Epithelial cell of prostate (primary cell): ENCODE measurements around the gene TAMALIN.
"Not testable (repeated sequence)": the region's sequence is repeated elsewhere in the genome, so short reads cannot be mapped to it uniquely, and the experiment has no call there.

Experiments used
- DNase-seq: peaks from one replicate; pipeline ENCODE4 v3.0.0-alpha.2; 2011; ENCODE audit warnings: low read depth, low spot score
- H3K27ac ChIP-seq: fragments of 450-650 bp; 2 replicates; pipeline ENCODE4 v1.5.1; 2017; ENCODE audit warnings: mild to moderate bottlenecking

The TAMALIN gene

DNA sequence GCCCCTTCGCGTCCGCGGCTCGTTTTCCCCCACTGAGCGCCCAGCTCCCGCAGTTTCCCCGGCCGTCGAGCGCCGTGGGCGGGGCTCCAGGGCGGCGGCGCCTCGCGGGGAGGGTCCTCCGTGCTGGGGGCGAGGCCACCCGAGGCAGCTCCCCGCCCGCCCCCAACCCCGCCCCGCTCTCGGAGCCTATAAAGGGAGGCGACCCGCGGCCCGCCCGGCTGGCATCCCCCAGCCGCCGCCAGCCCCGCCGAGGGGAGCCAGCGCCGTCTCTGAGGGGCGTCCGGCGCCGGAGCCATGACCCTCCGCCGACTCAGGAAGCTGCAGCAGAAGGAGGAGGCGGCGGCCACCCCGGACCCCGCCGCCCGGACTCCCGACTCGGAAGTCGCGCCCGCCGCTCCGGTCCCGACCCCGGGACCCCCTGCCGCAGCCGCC, at the start of gene TAMALIN:
Gene TAMALIN (plus strand): TSS at position 221 of the 432 bp plus-strand sequence. CDS start 74 bp downstream, at position 295.
- no peak within 1 kb of the TSS for H3K27ac ChIP-seq
- DNase-seq, result no peak

DNA sequence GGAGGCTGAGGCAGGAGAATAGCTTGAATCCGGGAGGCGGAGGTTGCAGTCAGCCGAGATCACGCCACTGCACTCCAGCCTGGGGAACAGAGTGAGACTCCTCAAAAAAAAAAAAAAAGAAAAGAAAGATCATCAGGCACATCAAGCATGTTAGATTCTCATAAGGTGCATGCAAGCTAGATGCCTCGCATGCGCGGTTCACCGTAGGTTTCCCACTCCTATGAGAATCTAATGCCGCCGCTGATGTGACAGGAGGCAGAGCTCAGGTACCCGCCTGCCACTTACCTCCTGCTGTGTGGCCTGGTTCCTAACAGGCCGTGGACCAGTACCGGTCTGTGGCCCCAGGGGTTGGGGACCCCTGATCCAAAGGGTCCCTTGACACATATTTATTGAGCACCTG, 48.2 kb upstream of the TAMALIN start:
- H3K27ac ChIP-seq, result no peak overlapping the region
- DNase-seq, result no peak

- DNase-seq, result no peak
- no peak overlapping the region for H3K27ac ChIP-seq
These were observed 47.5 kb upstream of the TAMALIN start for GRCh38 chr12:51959211-51959610.

DNA sequence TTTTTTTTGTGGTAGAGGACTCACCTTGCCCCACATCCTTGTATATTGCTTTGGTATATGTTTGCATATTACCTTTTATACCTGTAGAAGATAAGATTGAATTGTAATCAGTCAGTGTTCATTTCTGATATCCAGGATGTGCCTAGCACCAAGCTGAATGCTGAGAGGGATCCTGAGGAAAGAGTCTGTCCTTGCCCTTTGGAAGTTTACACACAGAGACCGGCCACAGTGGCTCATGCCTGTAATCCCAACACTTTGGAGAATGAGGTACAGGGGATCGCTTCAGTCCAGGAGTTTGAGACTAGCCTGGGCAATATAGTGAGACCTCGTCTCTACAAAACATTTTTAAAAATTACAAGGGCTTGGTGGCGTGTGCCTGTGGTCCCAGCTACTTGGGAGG, 46.8 kb upstream of the TAMALIN start:
- no peak overlapping the region for H3K27ac ChIP-seq
- no peak for DNase-seq

GRCh38 chr12:51960488-51960887, 46.3 kb upstream of the TAMALIN start:
- DNase-seq, result no peak
- H3K27ac ChIP-seq, result no peak overlapping the region

GRCh38 chr12:51960890-51961289, 45.9 kb upstream of the TAMALIN start:
- no peak for DNase-seq
- H3K27ac ChIP-seq, result no peak overlapping the region

- peak overlapping the region; percentile 35 for H3K27ac ChIP-seq
- DNase-seq, result peak; percentile 49
These were observed 44.9 kb upstream of the TAMALIN start for GRCh38 chr12:51961834-51962233.

DNA sequence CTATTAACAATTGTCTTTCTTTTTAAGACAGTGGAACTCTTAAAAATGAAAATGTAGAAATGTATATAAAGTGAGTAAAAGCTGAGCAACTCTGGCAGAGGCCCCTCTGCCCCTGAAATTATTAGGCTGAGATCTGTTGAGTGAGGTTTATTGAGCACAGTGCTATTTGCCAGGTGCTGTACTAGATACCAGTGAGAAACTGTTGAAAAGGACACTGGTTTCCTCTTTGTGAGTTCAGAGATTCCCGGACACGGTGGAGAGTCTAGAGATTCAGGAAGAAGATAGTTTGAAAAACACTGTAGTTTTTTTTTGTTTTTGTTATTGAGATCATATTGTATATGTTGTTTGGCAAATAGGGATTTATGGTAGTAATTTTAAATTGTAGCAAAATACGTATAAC, 44.0 kb upstream of the TAMALIN start:
- DNase-seq, result no peak
- H3K27ac ChIP-seq, result peak overlapping the region; percentile 35

DNA sequence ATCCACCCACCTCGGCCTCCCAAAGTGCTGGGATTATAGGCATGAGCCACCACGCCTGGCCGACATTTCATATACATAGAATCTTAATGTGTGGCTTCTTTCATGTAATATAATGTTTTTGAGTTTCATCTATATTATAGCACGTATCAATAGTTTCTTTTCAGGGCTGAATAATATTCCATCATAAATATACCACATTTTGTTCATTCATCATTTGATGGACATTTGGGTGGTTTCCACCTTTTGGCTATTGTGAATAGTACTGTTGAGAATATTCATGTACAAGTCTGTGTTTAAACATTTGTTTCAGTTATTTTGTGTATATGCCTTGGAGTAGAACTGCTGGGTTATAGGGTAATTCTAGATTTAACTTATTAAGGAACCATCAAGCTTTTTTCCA, 43.3 kb upstream of the TAMALIN start:
- no peak for DNase-seq
- no peak overlapping the region for H3K27ac ChIP-seq

GRCh38 chr12:51969643-51970042, 37.1 kb upstream of the TAMALIN start:
- DNase-seq, result no peak
- H3K27ac ChIP-seq, result no peak overlapping the region

- H3K27ac ChIP-seq, result peak overlapping the region; percentile 71
- peak; percentile 59 for DNase-seq
These were observed 35.7 kb upstream of the TAMALIN start for GRCh38 chr12:51970904-51971646.

- DNase-seq, result no peak
- H3K27ac ChIP-seq, result peak overlapping the region; percentile 71
These were observed 34.9 kb upstream of the TAMALIN start for GRCh38 chr12:51971679-51972421.

- DNase-seq, result no peak
- H3K27ac ChIP-seq, result peak overlapping the region; percentile 71
These were observed 34.3 kb upstream of the TAMALIN start for GRCh38 chr12:51972422-51972812.

DNA sequence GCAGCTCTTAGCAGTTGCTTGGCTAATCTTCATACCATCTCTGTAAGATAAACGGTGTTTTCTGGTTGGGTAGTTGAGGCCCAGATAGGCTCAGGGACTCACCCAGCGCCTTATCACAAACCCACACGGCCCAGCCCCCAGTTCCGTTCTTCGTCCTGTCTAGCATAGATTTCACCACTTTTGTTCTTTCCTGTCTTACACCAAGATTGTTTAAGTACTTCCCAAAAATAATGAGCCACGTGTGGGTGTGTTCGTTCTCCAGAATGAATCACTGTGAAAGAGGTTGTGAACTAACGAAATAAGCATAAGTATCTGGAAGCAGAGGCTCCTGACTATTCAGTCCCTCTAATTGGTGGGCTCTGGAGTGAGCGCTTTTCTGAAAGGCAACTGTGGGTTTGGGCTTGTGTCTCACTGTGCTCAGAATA, 33.9 kb upstream of the TAMALIN start:
- DNase-seq, result no peak
- peak overlapping the region; percentile 71 for H3K27ac ChIP-seq

GRCh38 chr12:51973560-51973959, 33.2 kb upstream of the TAMALIN start:
- no peak overlapping the region for H3K27ac ChIP-seq
- DNase-seq, result no peak

GRCh38 chr12:51974646-51975045, 32.1 kb upstream of the TAMALIN start:
- DNase-seq, result no peak
- no peak overlapping the region for H3K27ac ChIP-seq

DNA sequence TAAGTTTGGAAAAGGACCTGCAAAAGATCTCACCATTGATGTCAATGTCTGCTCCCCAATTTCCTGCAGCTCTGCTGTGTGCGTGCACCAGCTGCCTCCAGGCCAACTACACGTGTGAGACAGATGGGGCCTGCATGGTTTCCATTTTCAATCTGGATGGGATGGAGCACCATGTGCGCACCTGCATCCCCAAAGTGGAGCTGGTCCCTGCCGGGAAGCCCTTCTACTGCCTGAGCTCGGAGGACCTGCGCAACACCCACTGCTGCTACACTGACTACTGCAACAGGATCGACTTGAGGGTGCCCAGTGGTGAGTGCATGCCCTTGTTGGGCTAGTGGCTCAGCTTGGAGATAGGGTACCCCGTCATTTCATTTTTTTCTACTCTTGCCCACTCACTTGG, 31.6 kb upstream of the TAMALIN start:
- no peak overlapping the region for H3K27ac ChIP-seq
- DNase-seq, result no peak

DNA sequence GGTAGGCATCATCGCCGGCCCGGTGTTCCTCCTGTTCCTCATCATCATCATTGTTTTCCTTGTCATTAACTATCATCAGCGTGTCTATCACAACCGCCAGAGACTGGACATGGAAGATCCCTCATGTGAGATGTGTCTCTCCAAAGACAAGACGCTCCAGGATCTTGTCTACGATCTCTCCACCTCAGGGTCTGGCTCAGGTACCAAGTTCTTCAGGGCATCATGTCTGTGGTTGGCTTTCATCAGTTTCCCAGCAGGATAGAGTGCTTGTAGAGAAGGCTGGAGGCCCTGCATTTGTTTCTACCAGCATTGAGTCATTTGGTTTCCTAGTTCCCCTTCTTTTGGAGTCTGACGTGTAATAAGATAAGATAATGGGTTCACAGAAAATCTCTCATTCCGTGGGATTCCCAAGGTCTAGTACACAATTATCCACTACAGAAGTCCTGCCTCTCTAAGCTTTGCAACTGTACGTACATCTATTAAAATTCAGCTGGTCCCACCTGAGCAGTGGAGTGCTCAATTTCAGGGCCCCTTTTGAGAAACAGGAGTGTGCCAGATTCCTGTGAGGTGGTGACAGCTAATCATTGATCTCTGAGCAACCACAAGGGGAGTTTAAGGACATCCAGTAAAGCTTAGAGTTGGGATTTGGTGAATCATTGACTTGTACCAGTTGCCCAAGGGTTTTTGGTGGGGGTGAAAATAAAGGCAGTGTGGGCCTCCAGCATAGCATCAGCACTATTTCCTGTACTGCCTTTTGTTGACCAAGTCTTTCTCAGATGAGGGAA, 30.2 kb upstream of the TAMALIN start:
- no peak for DNase-seq
- no peak overlapping the region for H3K27ac ChIP-seq

- no peak overlapping the region for H3K27ac ChIP-seq
- no peak for DNase-seq
These were observed 29.4 kb upstream of the TAMALIN start for GRCh38 chr12:51977320-51977753.

- DNase-seq, H3K27ac ChIP-seq: not testable (repeated sequence)
These were observed 27.4 kb upstream of the TAMALIN start for GRCh38 chr12:51979306-51979705.
